NT2/D1 (cell line): ENCODE results near the gene KRCC1.

Experiments used
- SUZ12 ChIP-seq: IDR thresholded peaks from 2 replicates; pipeline ENCODE4 v1.6.1; 2011; ENCODE audit not compliant: insufficient read length, insufficient read depth; ENCODE audit errors: extremely low read depth
- YY1 ChIP-seq: IDR thresholded peaks from 2 replicates; pipeline ENCODE4 v1.6.1; 2011; ENCODE audit not compliant: insufficient read length, insufficient read depth
- ZNF274 ChIP-seq: IDR thresholded peaks from 2 replicates; pipeline ENCODE4 v1.6.1; 2011; ENCODE audit warnings: mild to moderate bottlenecking, low read depth, low read length

- TF ChIP-seq YY1 (no peak), SUZ12 (no peak), ZNF274 (no peak)
These were observed 19.4 kb downstream of the KRCC1 start for GRCh38 chr2:88036182-88036581.
